GM13976 (cell line): Measurements from ENCODE around the gene TRIM39.
"Not testable (repeated sequence)": the region's sequence is repeated elsewhere in the genome, so short reads cannot be mapped to it uniquely, and the experiment has no call there.

ENCODE experiments used
- DNase-seq: peaks from one replicate; pipeline ENCODE4 v3.0.0; 2012; ENCODE audit warnings: low spot score
- CTCF ChIP-seq: IDR thresholded peaks from 2 replicates; pipeline ENCODE4 v1.5.1; 2012; ENCODE audit warnings: borderline replicate concordance, mild to moderate bottlenecking; ENCODE audit not compliant: insufficient read depth; ENCODE audit errors: extremely low read depth, missing control alignments, control extremely low read depth
- in situ Hi-C: fragments of 300-500 bp; cut with MboI; formaldehyde crosslinking; loops from one replicate; pipeline ENCODE4 v1.12.0; 2022; ENCODE audit warnings: low sequenced_read_pairs, mixed read lengths, inconsistent platforms; ENCODE audit not compliant: unreplicated experiment

The TRIM39 gene

GRCh38 chr6:30359276-30359675 lies 32.5 kb downstream of the TRIM39 start:
- in situ Hi-C loops, result no loop called here
- DNase-seq, result no peak

GRCh38 chr6:30360139-30360538 lies 33.4 kb downstream of the TRIM39 start:
- no peak for TF ChIP-seq CTCF
- DNase-seq, result no peak
- in situ Hi-C loops, result no loop called here

More at GRCh38 chr6:30359276-30359675, 32.5 kb downstream of the TRIM39 start:
- no peak for TF ChIP-seq CTCF

- TF ChIP-seq CTCF, result no peak
- in situ Hi-C loops, result no loop called here
- no peak for DNase-seq
Measured at GRCh38 chr6:30361661-30362060, 34.9 kb downstream of the TRIM39 start.

GRCh38 chr6:30363459-30363858 lies 36.7 kb downstream of the TRIM39 start:
- no peak for TF ChIP-seq CTCF
- DNase-seq, result no peak
- in situ Hi-C loops, result no loop called here

GRCh38 chr6:30364591-30364990 lies 37.9 kb downstream of the TRIM39 start:
- in situ Hi-C loops, result no loop called here
- no peak for TF ChIP-seq CTCF
- no peak for DNase-seq

- DNase-seq, in situ Hi-C loops: not testable (repeated sequence)
Measured at GRCh38 chr6:30369280-30369679, 42.6 kb downstream of the TRIM39 start.

GRCh38 chr6:30378290-30378937 lies 51.7 kb downstream of the TRIM39 start:
- TF ChIP-seq CTCF, result no peak
- in situ Hi-C loops, result no loop called here
- no peak for DNase-seq
